Inferior parietal cortex (tissue), 1 donor: ENCODE data around the gene SVOPL.

Experiments used
- DNase-seq: peaks from one replicate; pipeline ENCODE4 v3.0.0-alpha.2; 2016; ENCODE audit errors: extremely low spot score

The SVOPL gene

DNA sequence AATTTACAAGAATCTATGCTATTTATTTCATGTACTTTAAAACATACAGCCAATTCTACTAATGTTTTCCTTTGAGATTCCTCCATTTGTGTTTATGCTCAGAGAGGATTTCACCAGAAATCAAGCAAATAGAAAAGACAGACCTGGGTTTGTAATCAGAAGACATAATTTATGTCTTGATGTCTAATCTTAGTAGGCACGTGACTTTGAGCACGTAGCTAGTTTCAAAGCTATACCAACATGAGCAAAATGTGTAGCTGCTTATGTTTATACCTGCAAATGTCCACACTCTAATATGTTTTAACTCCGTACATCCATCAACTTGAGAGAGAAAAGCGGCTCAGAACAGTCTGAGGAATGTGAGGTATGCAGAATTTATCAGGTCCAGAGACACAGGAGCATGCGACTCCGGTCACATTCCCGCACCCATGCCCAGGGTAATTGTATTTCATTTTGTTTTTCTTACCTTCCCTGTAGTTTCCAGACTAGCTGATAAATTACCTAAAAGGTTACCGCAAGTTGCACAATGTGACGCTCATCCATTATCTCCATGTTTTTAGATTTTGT lies 40.0 kb downstream of the SVOPL start:
- no peak for DNase-seq

DNA sequence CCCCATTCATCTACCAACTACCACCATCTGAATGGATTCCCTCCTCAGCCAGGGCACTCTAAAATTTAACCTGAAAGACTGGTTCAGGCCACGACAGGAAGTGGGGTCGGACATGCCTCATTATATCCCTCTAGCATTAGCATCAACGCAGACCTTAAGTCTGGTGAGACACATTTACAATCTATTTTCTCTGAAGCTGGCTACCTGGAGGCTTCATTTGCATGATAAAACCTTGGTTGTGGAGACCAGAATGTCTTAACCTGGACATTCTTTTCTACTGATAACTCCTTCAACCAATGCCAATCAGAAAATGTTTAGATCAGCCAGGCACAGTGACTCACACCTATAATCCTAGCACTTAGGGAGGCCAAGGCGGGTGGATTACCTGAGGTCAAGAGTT lies 42.3 kb downstream of the SVOPL start:
- DNase-seq, result no peak

DNA sequence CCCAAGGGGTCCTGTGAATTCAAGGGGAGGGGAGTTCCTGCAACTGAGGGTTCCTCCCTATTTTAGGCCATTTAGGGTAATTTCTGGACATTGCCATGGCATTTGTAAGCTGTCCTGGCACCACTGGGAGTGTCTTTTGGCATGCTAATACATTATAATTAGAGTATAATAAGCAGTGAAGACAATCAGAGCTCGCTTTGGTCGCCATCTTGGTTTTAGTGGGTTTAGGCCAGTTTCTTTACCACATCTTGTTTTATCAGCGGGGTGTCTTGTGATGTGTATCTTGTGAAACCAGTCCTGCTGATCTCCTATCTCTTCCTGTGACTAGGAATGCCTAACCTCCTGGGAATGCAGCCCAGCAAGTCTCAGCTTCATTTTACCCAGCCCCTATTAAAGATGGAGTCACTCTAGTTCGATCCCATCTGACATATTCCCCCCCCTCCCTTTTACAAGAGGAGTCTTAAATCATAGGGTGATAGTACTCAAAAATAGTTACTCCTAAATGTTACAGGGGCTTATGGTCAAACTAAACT lies 43.2 kb downstream of the SVOPL start:
- DNase-seq, result no peak

DNA sequence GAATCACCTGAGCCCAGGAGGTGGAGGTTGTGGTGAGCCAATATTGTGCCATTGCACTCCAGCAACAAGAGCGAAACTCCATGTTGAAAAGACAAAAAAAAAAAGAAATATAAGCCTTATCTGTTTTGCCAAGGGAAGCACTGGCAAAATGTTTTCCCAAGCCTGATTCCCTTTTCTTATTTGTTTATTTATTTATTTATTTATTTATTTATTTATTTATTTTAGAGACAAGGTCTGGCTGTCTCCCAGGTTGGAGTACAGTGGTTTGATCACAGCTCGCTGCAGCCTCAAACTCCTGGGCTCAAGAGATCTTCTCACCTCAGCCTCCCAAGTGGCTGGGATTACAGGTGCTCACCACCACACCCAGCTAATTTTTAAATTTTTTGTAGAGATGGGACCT lies 44.2 kb downstream of the SVOPL start:
- no peak for DNase-seq

DNA sequence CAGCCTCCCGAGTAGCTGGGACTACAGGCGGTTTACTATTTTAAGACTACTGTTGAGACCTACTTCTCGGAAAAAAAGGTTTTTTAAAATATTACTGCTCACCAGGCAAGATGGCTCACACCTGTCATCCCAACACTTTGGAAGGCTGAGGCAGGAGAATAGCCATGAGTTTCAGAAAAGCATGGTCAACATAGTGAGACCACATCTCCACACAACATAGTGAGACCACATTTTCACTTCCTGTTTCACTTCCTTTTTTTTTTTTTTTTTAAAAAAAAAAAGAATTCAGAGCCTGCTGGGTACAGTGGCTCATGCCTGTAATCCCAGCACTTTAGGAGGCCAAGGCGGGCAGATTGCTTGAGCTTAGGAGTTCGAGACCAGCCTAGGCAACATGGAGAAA lies 46.5 kb downstream of the SVOPL start:
- no peak for DNase-seq

DNA sequence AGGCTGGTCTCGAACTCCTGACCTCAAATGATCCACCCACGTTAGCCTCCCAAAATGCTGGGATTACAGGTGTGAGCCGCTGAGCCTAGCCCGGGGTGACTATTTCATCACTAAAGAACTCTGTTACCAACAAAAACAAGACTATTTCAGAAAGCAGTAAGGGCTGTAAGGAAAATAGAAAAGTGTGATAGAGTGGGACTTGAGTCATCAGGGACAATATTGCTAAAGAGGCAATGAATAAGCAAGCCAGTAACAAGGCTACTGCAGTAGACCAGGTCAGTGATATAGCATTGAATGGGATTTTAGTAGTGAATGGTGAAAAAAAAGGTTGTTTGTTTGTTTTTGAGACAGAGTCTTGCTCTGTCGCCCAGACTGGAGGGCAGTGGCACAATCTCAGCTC lies 51.7 kb downstream of the SVOPL start:
- DNase-seq, result no peak

DNA sequence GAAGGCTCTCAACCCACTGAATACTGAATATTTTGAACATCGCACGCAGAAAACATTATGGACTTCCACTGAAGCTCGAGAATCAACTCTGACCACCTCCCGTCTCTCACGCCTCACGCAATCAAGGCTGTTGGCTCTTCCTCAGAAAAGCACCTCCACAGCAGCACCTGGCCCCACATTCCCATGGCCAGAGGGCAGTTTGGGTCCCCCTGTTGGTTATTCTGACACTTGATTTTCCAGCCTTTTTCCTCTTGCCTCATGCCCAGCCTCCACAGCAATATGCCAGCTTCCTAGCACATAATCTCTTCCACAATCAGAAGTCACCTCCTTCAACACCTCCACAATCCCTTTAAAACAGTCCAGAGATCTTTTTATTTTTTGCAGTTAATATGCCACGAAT lies 55.9 kb downstream of the SVOPL start:
- no peak for DNase-seq

DNA sequence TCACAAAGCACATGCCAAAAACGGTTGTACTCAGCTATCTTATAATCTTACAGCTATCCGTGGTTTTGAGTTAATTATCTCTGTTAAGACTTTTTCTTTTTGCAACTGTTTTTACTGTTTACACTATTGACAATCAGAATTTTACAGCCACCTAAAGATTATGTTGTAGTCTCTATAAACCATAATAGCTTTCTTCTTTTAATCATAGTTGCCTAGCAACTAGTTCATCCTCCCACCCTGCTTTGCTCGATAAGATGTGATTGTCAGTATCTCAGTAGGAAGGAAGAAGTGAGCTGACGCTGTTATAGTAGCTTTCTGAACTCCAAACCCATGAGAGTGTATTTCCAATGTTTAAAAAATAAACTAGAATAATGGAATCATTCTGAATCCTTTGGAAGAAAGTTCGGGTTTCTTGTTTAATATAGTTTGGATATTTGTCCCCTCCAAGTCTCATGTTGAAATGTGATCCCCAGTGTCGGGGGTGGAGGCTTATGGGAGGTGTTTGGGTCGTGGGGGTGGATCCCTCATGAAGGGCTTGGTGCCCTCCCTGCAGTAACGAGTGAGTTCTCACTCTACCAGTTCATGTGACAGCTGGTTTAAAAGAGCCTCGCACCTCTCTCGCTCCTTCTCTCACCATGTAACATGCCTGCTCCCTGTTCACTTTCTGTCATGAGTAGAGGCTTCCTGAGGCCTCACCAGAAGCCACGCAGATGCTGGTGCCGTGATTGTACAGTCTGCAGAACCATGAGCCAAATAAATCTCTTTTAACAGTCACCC lies 68.1 kb downstream of the SVOPL start:
- DNase-seq, result no peak

DNA sequence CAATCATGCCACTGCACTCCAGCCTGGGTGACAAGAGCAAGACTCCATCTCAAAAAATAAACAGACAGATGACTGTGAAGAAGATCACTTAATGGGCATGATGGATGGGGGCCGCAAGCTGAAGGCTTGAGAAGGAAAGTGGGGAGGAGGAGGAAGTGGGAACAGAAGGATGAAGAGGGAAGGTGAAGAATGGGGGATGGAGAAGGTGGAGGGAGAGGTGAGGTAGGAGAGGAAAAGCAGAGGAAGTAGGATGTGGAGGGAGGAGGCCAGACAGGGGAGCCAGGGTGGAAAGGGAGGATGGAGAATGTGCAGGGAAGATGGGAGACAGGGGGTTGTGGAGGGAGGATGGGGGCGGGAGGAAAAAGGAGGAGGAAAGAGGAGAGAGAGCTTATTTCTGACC lies 68.8 kb downstream of the SVOPL start:
- DNase-seq, result no peak

DNA sequence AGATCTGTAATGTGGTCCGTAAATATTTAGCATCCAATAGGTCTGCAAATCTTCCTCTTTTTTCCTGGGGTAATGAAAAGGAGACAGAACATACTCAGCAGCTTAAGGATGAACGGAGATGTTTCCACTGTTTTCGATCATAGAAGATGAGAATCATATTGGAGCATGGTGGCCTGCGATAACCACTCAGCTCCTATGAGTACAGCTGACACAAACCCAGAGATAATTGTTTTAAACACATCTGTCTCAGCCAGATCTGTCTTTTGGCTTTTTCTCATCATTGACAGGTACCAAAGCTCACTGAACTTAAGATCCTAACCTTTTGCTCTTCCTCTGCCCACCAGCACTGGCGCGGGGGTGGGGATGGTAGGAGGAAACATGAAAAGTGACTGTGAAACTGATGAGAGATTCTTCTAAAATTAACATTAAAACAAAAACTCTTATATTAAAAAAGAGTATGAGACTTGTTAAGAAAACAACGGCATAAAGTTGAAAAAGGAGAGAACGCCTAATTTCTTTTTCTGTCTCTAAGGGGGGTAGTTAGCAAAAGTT lies 71.0 kb downstream of the SVOPL start:
- DNase-seq, result no peak

DNA sequence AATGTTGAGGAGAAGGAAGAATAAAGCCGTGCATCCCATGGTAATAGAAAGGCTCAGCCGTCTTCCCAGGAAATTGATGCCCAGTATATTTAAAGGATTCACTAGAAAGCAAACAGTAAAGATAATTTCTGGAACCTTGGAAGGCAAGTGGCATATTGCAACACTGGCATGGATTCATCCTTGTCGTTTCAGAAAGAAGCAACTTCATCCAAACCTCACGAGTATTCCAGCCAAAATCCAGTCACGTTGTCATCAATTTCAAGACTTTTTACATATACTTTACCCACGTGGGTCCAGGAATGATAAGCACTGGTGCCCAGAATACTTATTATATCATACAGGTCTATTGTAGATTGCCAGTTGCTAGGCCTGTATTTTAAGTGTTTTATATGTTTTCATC lies 73.8 kb downstream of the SVOPL start:
- no peak for DNase-seq

DNA sequence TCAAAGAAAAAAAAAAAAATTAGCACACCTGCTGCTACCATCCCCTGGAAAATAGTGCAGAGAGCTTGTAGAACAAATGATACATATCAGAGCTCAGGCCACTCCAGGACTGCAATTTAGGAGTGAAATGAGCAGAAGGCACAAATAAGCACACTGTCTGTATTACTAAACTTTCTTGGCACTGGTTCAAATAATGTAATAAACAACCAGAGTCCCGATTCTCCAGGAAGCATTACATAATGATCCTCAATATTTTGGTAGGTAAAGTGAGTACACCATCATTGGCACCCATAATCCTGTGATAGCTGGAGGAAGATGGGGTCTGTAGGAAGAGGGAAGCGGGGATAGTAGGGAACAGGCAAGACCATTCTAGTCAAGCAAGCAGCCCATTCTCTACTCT lies 74.3 kb downstream of the SVOPL start:
- DNase-seq, result no peak

DNA sequence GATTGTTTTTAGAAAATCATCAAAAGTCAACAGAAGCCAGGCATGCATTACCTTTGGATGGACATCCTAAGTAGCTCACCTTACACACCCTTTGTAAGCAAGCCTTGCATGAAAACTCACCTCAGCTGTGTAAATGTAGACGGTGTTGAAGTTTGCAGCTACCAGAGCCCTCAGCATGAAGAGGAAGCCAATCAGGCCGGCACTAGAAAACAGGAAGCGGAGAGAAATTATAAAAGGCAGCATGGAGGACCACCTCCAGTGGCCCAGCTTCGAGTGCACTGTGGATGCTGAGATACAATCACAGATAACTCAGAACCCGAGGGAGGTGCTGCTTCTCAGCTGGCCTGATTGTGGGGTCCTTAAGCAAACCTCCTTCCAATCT lies 75.3 kb downstream of the SVOPL start:
- DNase-seq, result no peak

DNA sequence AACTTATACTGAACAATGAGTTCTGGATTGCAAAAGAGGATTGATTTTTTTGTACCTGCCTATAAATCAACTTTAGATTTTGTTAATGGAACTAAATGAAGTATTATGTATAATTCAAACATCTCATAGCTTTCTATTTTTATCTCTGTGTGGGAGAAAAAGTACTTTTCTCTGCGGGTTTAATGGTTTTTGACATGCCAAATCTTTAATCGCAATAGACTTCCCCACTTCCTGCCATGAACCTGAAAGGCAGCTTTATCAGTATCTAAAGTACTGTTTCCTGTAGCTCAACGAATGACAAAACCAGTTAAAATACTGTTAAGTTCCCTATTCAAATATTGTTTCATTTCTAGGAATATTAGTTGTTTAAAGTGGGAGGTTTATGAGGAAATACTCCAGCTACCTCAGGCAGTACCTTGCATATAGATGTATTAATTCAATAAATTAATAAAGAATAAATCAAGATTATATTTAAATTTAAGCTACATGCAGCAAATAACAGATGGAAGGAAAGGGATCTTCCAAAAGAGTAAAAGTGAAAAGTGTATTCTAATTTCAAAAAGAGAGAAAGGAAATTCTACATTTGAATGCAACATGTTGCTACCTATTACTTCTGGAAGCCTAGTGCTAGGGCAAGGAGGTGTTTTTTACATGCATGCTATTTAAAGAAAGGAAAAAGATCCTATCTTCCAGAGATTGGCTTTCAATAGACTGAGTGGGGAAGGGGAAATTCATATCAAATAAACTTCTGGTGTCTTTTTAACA lies 75.9 kb downstream of the SVOPL start:
- no peak for DNase-seq

DNA sequence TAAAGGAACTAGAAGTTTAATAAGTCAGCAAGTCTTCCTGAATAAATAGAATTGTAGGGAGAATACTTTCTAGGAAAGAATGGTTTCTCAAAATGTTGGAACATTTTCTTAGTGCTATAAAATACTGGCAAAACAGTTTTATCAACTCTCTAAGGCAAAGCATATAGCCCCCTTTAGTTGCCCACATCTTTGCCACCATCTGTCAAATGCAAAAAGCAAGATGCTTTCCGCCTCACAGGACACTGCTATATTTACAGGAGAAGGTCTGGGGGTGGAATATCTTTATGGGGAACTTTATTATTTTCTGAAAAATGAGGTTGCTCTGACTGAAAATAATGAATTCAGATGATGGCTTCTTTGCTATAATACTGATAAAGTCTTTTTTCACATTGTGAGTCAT lies 78.3 kb downstream of the SVOPL start:
- no peak for DNase-seq

DNA sequence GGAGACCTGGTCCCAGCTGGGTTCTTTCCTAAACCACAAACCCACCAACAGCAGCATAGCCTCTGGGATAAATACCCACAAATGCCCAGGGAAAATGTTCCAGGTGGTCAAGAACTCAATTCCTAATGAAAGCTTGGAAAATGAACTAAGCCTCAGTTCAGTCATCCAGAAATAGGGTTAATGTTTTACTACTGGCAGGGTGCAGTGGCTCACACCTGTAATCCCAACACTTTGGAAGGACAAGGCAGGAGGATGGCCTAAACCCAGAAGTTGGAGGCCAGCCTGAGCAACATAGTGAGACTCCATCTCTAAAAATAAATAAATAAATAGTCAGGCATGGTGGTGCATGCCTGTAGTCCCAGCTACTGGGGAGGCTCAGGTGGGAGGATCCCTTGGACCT lies 82.2 kb downstream of the SVOPL start:
- no peak for DNase-seq

DNA sequence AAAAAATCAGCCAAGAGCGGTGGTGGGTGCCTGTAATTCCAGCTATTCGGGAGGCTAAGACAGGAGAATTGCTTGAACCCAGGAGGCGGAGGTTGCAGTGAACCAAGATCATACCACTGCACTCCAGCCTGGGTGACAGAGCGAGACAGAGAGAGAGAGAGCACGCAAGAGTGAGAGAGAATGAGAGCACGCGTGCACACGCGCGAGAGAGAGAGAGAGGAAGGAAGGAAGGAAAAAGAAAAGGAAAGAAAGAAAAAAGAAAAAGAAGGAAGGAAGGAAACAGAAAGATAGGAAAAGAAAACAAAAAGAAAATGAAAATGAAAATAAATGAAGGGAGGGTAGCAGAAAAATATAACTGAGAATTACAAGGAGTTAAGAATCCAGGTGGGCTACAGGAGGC lies 82.7 kb downstream of the SVOPL start:
- no peak for DNase-seq

DNA sequence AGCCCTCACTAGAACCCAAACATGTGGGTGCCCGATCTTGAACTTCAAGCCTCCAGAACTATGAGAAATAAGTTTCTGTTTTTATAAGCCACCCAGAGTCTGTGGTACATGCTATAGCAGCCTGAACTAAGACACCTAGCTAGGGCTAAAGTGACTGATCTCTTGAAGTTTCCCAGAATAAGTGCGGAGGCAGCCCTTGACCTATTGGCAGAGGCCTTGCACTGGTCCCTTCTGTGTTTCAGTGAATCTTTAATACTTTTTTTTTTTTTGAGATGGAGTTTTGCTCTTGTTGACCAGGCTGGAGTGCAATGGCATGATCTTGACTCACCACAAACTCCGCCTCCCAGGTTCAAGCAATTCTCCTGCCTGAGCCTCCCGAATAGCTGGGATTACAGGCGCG lies 85.1 kb downstream of the SVOPL start:
- DNase-seq, result no peak

DNA sequence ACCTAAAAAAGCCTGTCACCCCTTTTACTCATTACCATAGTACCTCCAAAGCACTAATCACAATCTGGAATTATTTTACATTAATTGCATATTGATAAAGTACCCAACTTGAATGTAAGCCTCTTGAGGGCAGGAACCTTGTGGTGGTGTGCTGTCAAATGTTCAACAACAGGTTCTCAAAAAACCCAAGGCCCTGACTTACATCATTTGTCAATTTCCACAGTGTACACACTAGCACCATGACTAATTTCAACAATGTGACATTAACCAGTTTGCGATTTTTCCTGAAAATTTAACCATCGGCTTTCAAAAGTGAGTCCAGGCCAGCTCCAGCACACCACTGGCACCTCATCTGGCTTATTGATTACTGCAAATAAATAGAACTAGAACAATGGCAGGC lies 87.5 kb downstream of the SVOPL start:
- no peak for DNase-seq

DNA sequence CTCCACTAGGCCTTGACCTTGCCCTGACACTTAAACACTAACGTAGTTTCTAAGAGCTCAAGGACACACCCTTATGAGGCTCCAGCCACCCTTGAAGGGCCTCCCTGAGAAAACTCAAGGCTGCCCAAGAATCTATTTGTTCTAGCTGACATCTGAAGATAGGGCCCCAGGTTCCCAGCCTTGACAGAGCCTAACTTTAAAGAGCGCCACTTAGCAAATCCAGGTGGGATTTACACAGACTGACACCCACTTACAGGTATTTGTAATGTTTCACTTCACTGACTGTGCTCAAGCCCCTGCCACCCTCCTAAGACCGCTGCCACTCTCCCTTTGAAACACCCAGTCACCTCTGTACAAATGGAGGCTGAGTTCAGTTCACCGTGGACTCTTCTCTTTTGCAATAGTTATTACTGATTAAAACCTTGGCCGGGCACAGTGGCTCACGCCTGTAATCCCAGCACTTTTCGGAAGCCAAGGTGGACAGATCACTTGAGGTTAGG lies 90.4 kb downstream of the SVOPL start:
- DNase-seq, result no peak

DNA sequence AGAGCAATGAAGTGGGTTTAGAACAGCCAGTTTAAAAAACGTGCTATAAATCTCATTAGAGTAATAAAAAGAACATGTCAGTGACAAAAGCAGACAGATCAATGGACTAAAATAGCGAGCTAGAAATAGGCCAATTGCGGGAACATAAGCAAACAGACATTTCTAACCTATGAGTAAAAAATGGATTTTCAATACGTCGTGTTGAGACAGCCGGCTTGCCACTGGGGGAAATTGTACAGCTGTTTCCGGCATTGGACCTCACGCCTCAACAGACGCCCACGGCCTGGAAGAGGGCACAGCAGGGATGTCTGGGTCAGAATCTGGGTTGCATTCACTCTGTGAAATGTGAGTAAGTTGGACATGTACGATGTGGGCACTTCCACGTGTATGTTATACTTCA lies 92.9 kb downstream of the SVOPL start:
- DNase-seq, result no peak
